GM21381 (cell line): ENCODE measurements around the gene RAI1.
"Not testable (repeated sequence)": the region's sequence is repeated elsewhere in the genome, so short reads cannot be mapped to it uniquely, and the experiment has no call there.

Experiments
- ATAC-seq: cut with Tn5 transposase; IDR thresholded peaks from one replicate; pipeline ENCODE4 v1.9.1; 2021; ENCODE audit warnings: mild to moderate bottlenecking, moderate library complexity; ENCODE audit not compliant: unreplicated experiment

The RAI1 gene

GRCh38 chr17:17794382-17794781, 113.1 kb downstream of the RAI1 start:
- no peak for ATAC-seq

- no peak for ATAC-seq
Observed at GRCh38 chr17:17795296-17795695, 114.0 kb downstream of the RAI1 start.

GRCh38 chr17:17795946-17796786, 114.9 kb downstream of the RAI1 start:
- ATAC-seq: no peak

- no peak for ATAC-seq
Observed at GRCh38 chr17:17796787-17797061, 115.5 kb downstream of the RAI1 start.

GRCh38 chr17:17797119-17797809, 116.0 kb downstream of the RAI1 start:
- ATAC-seq: no peak

GRCh38 chr17:17798010-17798556, 116.8 kb downstream of the RAI1 start:
- no peak for ATAC-seq

- ATAC-seq: no peak
Observed at GRCh38 chr17:17798573-17799255, 117.5 kb downstream of the RAI1 start.

GRCh38 chr17:17800504-17801021, 119.3 kb downstream of the RAI1 start:
- ATAC-seq: no peak

- ATAC-seq: no peak
Observed at GRCh38 chr17:17801800-17802481, 120.7 kb downstream of the RAI1 start.

- no peak for ATAC-seq
Observed at GRCh38 chr17:17804007-17804406, 122.7 kb downstream of the RAI1 start.

- no peak for ATAC-seq
Observed at GRCh38 chr17:17805575-17805974, 124.3 kb downstream of the RAI1 start.

- no peak for ATAC-seq
Observed at GRCh38 chr17:17806035-17806434, 124.8 kb downstream of the RAI1 start.

GRCh38 chr17:17806611-17807274, 125.5 kb downstream of the RAI1 start:
- ATAC-seq: no peak

GRCh38 chr17:17807440-17807839, 126.2 kb downstream of the RAI1 start:
- no peak for ATAC-seq

- not testable (repeated sequence) for ATAC-seq
Observed at GRCh38 chr17:17808200-17808599, 126.9 kb downstream of the RAI1 start.

- ATAC-seq: no peak
Observed at GRCh38 chr17:17808706-17809432, 127.6 kb downstream of the RAI1 start.

- ATAC-seq: no peak
Observed at GRCh38 chr17:17809531-17810083, 128.3 kb downstream of the RAI1 start.

- ATAC-seq: no peak
Observed at GRCh38 chr17:17810084-17810894, 129.0 kb downstream of the RAI1 start.

GRCh38 chr17:17810895-17811248, 129.6 kb downstream of the RAI1 start:
- no peak for ATAC-seq
